KOPT-K1 (cell line): ENCODE results near the gene ELOVL2.
"Not testable (repeated sequence)": the region's sequence is repeated elsewhere in the genome, so short reads cannot be mapped to it uniquely, and the experiment has no call there.

Source experiments
- H3K27ac ChIP-seq: fragments of 200-600 bp; sonication (generic); 2 replicates; pipeline ENCODE4 v1.5.1; 2016; ENCODE audit warnings: antibody characterized with exemption, mild to moderate bottlenecking, low read depth, low read length; ENCODE audit not compliant: poor library complexity, severe bottlenecking
- H3K36me3 ChIP-seq: fragments of 200-600 bp; sonication (generic); 2 replicates; pipeline ENCODE4 v1.5.1; 2017; ENCODE audit warnings: antibody characterized with exemption, mild to moderate bottlenecking, low read length, moderate library complexity; ENCODE audit not compliant: insufficient read depth
- H3K9me3 ChIP-seq: fragments of 200-600 bp; sonication (generic); 2 replicates; pipeline ENCODE4 v1.5.1; 2017; ENCODE audit warnings: antibody characterized with exemption, low read length, mild to moderate bottlenecking; ENCODE audit not compliant: insufficient read depth, poor library complexity, severe bottlenecking

ELOVL2 gene

GRCh38 chr6:10995114-10995707 is 48.9 kb downstream of the ELOVL2 start:
- Histone ChIP-seq H3K36me3 (no peaks in the 10 kb centered on the region), H3K27ac (no peak overlapping the region), H3K9me3 (no peaks in the 10 kb centered on the region)

DNA sequence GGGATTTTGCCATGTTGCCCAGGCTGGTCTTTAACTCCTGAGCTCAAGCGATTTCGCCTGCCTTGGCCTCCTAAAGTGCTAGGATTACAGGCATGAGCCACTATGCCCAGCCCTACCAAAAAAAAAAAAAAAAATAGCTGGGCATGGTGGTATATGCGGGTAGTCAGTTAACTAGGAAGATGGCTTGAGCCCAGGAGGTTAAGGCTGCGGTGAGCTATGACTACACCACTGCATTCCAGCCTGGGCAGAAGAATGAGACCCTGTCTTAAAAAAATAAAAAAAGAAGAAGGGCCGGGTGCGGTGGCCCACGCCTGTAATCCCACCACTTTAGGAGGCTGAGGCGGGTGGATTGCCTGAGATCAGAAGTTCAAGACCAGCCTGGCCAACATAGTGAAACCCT is 50.2 kb downstream of the ELOVL2 start:
- no peaks in the 10 kb centered on the region for H3K36me3 ChIP-seq

DNA sequence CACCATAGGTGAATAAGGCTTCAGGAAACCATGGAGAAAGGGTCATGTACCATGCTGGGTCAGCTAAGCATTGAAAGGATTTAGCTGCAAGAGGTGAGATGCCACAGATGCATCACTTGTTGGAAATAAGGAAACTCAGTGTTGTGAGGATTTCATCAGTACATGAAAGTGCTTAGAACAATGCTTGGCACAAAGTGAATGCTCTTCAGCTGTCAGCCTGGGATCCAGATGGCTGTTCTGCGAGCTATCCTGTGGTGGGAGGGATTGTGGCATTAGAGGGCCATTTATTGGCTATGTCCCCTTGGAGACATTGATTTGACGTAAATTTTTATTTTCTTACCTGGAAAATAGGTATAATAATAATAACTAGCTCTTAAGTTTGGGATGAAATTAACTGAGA is 53.0 kb downstream of the ELOVL2 start:
- no peaks in the 10 kb centered on the region for H3K9me3 ChIP-seq
- no peak overlapping the region for H3K27ac ChIP-seq
- H3K36me3 ChIP-seq: no peaks in the 10 kb centered on the region

More for the DNA sequence above, 50.2 kb downstream of the ELOVL2 start:
- H3K9me3 ChIP-seq: no peaks in the 10 kb centered on the region
- no peak overlapping the region for H3K27ac ChIP-seq

DNA sequence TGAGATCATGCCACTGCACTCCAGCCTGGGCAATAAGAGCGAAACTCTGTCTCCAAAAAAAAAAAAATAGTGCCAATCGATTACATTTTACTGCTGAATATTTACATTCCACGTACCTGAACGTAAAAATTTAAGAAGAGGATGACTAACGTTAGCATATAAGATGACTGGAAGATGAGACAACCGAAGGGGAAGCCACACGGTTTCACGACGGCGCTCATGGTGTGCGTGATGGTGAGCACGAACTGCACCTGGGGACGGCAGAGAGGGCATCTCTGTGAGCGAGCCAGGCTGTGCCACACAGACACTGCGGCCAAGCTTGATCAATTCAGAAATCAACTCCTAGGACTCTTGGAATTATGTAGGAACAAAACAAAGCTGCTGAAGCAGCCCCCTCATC is 54.5 kb downstream of the ELOVL2 start:
- H3K27ac ChIP-seq: no peak overlapping the region
- H3K36me3 ChIP-seq: no peaks in the 10 kb centered on the region
- H3K9me3 ChIP-seq: no peaks in the 10 kb centered on the region

DNA sequence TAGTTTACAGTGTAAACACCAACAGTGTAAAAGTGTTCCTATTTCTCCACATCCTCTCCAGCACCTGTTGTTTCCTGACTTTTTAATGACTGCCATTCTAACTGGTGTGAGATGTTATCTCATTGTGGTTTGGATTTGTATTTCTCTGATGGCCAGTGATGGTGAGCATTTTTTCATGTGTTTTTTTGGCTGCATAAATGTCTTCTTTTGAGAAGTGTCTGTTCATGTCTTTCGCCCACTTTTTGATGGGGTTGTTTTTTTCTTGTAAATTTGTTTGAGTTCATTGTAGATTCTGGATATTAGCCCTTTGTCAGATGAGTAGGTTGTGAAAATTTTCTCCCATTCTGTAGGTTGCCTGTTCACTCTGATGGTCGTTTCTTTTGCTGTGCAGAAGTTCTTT is 59.1 kb downstream of the ELOVL2 start:
- not testable (repeated sequence) for H3K27ac ChIP-seq, H3K9me3 ChIP-seq, H3K36me3 ChIP-seq

DNA sequence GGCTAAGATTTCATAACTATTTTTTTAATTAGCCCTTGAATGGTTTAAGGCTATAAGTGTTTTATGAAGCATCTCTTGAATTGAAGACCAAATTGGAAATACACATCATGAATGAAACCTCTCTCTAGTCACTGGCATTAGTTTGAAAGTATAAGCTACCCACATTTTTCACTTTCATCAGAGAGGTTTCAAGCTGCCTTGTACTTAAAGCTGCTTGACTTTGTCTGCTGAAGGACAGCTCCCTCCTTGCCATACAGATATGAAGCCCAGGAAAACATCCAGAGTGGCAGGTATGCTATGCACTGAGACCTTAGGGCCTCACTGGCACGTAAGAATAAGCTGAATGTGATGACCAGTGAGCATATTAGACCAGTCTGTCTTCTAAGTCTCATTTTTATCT is 62.7 kb downstream of the ELOVL2 start:
- Histone ChIP-seq H3K9me3 (no peaks in the 10 kb centered on the region), H3K27ac (no peak overlapping the region), H3K36me3 (no peaks in the 10 kb centered on the region)

- no peaks in the 10 kb centered on the region for H3K36me3 ChIP-seq
- no peak overlapping the region for H3K27ac ChIP-seq
- no peaks in the 10 kb centered on the region for H3K9me3 ChIP-seq
Measured at GRCh38 chr6:10979603-10980002, 64.5 kb downstream of the ELOVL2 start.

DNA sequence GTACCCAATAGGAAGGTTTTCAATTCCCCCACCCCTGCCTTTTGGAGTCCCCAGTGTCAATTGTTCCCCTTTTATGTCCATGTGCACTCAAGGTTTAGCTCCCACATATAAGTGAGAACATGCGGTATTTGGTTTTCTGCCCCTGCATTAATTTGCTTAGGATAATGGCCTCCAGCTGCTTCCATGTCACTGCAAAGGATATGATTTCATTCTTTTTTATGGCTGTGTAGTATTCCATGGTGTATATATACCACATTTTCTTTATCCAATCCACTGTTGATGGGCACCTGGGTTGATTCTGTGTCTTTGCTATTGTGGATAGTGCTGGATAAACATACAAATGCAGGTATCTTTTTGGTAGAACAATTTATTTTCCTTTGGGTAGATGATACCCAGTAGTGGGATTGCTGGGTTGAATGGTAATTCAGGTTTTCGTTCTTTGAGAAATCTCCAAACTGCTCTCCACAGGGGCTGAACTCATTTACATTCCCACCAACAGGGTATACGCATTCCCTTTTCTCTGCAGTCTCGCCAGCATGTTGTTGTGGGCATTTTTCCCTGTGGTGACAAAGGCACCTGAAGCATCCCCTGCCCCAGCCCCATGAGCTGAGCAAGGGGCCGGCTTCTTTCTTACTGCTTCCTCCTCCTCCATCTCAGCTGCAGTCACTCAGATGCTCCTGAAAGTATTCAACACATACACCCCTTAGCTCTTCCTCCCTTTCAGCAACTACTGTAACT is 66.7 kb downstream of the ELOVL2 start:
- H3K27ac ChIP-seq: no peak overlapping the region
- no peaks in the 10 kb centered on the region for H3K36me3 ChIP-seq
- H3K9me3 ChIP-seq: no peaks in the 10 kb centered on the region

DNA sequence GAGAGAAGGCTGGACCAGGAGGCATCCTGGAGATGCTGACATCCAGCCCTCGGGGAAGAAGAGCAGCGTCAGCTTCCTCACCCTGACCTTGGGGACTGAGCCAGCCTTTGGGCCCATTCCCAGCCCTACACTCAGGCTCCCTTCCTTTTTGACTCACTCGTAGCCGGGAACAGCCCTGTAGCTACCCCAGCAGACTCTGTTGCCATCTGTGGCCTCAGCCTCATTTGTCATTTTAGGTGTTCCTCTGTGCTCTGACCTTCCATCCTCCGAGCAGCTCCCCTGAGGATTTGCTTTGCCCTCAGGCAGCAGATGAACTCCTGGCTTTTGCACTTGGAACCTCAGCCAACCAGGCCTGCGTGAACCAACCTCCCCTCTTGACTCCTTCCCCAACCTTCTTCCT is 67.5 kb downstream of the ELOVL2 start:
- H3K9me3 ChIP-seq: no peaks in the 10 kb centered on the region
- H3K36me3 ChIP-seq: no peaks in the 10 kb centered on the region
- no peak overlapping the region for H3K27ac ChIP-seq

- no peak overlapping the region for H3K27ac ChIP-seq
Measured at GRCh38 chr6:10972196-10972595, 71.9 kb downstream of the ELOVL2 start.

GRCh38 chr6:10970731-10971130 is 73.4 kb downstream of the ELOVL2 start:
- no peaks in the 10 kb centered on the region for H3K36me3 ChIP-seq
- no peak overlapping the region for H3K27ac ChIP-seq
- peaks cover 22% of the 10 kb centered on the region for H3K9me3 ChIP-seq

More at GRCh38 chr6:10972196-10972595, 71.9 kb downstream of the ELOVL2 start:
- Histone ChIP-seq H3K9me3 (peaks cover 11% of the 10 kb centered on the region), H3K36me3 (no peaks in the 10 kb centered on the region)

DNA sequence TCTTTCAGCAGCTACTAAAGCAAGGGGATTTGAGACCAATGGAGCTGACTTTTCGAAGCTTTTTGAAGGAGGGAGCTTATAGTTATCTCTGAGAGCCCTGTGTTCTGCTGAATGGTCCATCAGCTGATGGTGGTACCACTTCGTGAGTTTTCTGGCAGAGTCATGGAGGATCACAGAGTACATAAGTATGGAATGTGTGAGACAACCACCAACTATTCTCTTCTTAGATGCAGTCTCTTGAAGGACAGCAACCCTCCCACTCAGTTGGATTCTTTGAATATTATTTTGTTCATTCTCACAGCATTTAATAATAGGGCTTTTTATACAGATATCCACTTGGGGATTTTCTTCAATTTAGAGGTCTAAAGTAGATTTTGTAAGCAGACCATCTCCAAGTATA is 75.3 kb downstream of the ELOVL2 start:
- no peaks in the 10 kb centered on the region for H3K36me3 ChIP-seq
- H3K9me3 ChIP-seq: peaks cover 24% of the 10 kb centered on the region
- no peak overlapping the region for H3K27ac ChIP-seq

DNA sequence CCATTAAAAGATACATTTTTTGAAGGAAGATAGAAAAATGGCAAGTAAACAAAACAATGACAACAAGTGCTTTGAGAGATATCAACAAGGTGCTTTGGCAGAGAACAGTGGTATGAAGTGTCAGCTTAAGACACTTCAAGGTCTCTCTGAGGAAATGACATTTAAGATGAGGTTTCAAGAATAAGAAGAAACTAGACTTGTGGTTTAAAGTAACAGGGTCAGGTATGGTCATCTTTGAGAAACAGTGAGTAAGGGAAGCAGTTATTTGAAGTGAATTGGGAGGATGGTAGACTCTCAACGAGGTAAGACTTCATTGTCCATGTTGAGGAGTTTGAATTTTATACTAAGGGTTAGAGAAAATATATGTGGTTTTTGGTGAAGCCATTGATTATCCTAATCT is 79.4 kb downstream of the ELOVL2 start:
- Histone ChIP-seq H3K27ac (no peak overlapping the region), H3K36me3 (no peaks in the 10 kb centered on the region), H3K9me3 (peaks cover 24% of the 10 kb centered on the region)

DNA sequence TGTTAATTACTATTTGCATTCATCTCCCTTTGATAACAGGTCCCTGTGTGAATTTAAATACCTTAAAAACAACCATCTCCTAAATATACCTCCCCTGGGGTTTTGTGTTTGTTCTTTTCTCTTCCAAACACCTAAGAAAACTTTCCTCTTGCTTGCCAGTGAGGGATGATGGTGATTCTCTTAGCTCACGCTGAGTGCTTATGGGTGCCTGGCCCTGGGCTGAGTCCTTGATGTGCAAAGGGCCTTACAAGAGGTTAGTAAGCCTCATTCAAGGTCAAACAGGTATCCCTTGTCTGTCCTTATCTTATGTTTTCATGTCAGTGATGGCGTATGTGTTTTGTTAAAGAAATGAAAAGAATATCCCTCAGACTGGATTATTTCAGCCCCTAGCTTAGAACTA is 81.0 kb downstream of the ELOVL2 start:
- peaks cover 21% of the 10 kb centered on the region for H3K9me3 ChIP-seq
- H3K36me3 ChIP-seq: no peaks in the 10 kb centered on the region
- H3K27ac ChIP-seq: no peak overlapping the region

- Histone ChIP-seq H3K36me3 (no peaks in the 10 kb centered on the region), H3K9me3 (peaks cover 17% of the 10 kb centered on the region), H3K27ac (no peak overlapping the region)
Measured at GRCh38 chr6:10962673-10963072, 81.4 kb downstream of the ELOVL2 start.

DNA sequence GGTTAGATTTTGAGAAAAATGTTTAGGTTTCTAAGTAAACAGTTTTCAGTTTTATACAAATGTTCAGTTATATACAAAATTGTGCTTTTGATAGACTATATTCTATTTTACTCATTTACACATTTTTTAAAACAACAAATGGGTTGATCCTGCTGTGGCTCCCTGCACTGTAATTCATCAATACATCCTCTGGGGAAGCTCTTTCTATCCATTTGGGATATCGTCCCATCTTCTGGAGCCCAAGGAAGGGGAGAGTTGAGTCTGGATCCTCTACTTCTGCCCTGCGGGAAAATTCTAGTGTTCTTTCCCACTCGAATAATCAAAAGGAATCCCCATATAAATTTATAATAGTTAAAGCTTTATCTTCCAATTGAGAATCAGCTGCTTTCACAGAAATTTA is 82.3 kb downstream of the ELOVL2 start:
- Histone ChIP-seq H3K27ac (no peak overlapping the region), H3K36me3 (no peaks in the 10 kb centered on the region), H3K9me3 (peaks cover 11% of the 10 kb centered on the region)
